GM21825 (cell line): ENCODE measurements around the gene TUT1.
"Not testable (repeated sequence)": the region's sequence is repeated elsewhere in the genome, so short reads cannot be mapped to it uniquely, and the experiment has no call there.

ENCODE experiments used
- ATAC-seq: cut with Tn5 transposase; IDR thresholded peaks from one replicate; pipeline ENCODE4 v1.9.1; 2021; ENCODE audit warnings: mild to moderate bottlenecking, moderate library complexity; ENCODE audit not compliant: unreplicated experiment

Gene TUT1

GRCh38 chr11:62578541-62578940, 12.8 kb downstream of the TUT1 start:
- no peak for ATAC-seq

- no peak for ATAC-seq
Observed at GRCh38 chr11:62577046-62577714, 14.1 kb downstream of the TUT1 start.

GRCh38 chr11:62575837-62576236, 15.5 kb downstream of the TUT1 start:
- no peak for ATAC-seq

- no peak for ATAC-seq
Observed at GRCh38 chr11:62575156-62575555, 16.2 kb downstream of the TUT1 start.

- no peak for ATAC-seq
Observed at GRCh38 chr11:62574363-62575071, 16.8 kb downstream of the TUT1 start.

- peak; percentile 83 for ATAC-seq
Observed at GRCh38 chr11:62573592-62574362, 17.5 kb downstream of the TUT1 start, which contains the start of gene EEF1G. Gene EEF1G, minus strand, starts transcription at chr11:62573891. Its CDS starts 49 bp downstream, at chr11:62573842.

- ATAC-seq, result no peak
Observed at GRCh38 chr11:62573006-62573591, 18.2 kb downstream of the TUT1 start.

- ATAC-seq, result no peak
Observed at GRCh38 chr11:62572431-62572830, 18.9 kb downstream of the TUT1 start.

GRCh38 chr11:62571493-62571892, 19.8 kb downstream of the TUT1 start:
- ATAC-seq, result not testable (repeated sequence)

- ATAC-seq, result not testable (repeated sequence)
Observed at GRCh38 chr11:62570903-62571302, 20.4 kb downstream of the TUT1 start.

- no peak for ATAC-seq
Observed at GRCh38 chr11:62569611-62570010, 21.7 kb downstream of the TUT1 start.

- no peak for ATAC-seq
Observed at GRCh38 chr11:62567018-62567633, 24.2 kb downstream of the TUT1 start.

- no peak for ATAC-seq
Observed at GRCh38 chr11:62566247-62566646, 25.1 kb downstream of the TUT1 start.

- ATAC-seq, result no peak
Observed at GRCh38 chr11:62565100-62565802, 26.1 kb downstream of the TUT1 start.

GRCh38 chr11:62561677-62562230, 29.6 kb downstream of the TUT1 start:
- ATAC-seq, result not testable (repeated sequence)

GRCh38 chr11:62560566-62561103, 30.7 kb downstream of the TUT1 start:
- ATAC-seq, result no peak

- not testable (repeated sequence) for ATAC-seq
Observed at GRCh38 chr11:62559626-62560025, 31.7 kb downstream of the TUT1 start.

- ATAC-seq, result no peak
Observed at GRCh38 chr11:62559204-62559603, 32.1 kb downstream of the TUT1 start.

GRCh38 chr11:62558669-62559068, 32.7 kb downstream of the TUT1 start:
- ATAC-seq, result no peak
